ENCODE data around the gene DAND5.

GRCh38 chr19:12959481-12959880 lies 9.9 kb upstream of the DAND5 start:
- TF ChIP-seq CTCF (optimal IDR thresholded peaks at IDR 0.05 in 1 of 3, IDR thresholded peaks at IDR 0.05 in 1 of 3, conservative IDR thresholded peaks at IDR 0.05 in 1 of 3; ENCODE audit: extremely low read depth in 1 of 3, insufficient read depth in 2 of 3, low read length in 3 of 3) = no peak
- TF ChIP-seq EZH2 (IDR thresholded peaks at IDR 0.05; ENCODE audit: low read length) = no peak
